Measurements from ENCODE around the gene USP37.

Gene USP37

GRCh38 chr2:218477247-218477646, 90.9 kb downstream of the USP37 start:
- DNase-seq (ENCODE audit: low read depth in 2 of 2): no peak

DNA sequence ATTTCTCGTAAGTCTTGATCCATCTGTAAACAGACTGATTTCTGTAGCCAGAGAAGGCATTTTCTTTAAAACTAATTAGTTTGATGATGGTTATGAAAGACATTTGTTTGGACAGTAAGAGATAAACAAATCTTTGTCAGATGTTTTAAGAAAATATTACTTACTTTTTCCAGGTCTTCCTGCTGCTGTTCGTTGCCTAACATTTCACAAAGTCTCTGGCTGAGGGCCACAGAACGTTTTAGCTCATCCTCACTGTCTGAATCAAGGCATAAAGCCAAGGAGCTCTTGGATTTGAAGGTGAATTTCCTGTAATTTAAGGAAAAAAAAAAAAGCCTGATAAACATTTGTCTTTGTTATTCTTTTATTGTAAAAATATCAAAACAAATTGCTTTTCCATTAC, 91.5 kb downstream of the USP37 start:
- DNase-seq (ENCODE audit: low read depth in 2 of 2): no peak

DNA sequence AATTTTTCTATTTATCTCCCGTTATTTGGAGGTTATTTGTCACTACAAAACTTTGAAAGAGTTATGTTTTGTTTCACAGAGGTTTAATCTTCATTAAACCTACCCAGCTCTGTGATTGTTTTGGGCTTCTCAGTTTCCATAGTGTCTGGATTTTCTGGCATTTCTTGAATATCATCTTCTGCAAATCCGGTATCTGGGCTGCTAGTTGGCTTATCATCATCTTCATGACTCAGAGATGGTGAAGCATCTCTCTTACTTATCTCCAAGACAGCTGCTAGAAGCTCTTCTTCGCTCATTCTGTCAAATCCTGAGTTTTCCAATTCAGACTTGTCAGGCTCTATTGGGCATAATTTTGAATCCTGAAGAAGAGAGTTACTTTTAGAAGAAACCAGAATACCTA, 93.6 kb downstream of the USP37 start:
- no peak for DNase-seq (ENCODE audit: low read depth in 2 of 2)

- no peak for DNase-seq (ENCODE audit: low read depth in 2 of 2)
Observed at GRCh38 chr2:218472988-218473387, 95.2 kb downstream of the USP37 start.

GRCh38 chr2:218471982-218472381, 96.2 kb downstream of the USP37 start:
- DNase-seq (ENCODE audit: low read depth in 2 of 2): no peak

- no peak for DNase-seq (ENCODE audit: low read depth in 2 of 2)
Observed at GRCh38 chr2:218471036-218471435, 97.1 kb downstream of the USP37 start.

DNA sequence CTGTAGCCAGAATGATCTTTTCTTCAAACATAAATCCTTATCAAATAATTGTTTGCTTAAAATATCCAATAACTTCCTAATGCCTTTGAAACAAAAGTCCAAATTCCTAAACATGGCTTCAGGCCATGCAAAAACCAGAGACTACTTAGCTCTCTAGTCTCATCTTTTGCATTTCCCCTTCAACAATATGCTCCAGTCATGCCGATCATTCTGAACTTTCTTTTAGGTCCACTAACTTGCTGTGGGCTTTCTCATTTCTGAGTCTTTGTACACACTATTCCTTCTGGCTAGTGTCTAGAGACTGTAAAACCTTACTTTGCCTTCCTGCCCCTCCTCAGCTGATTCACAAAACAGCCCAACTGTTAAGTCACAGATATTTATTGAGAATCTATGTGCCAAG, 97.7 kb downstream of the USP37 start:
- no peak for DNase-seq (ENCODE audit: low read depth in 2 of 2)

GRCh38 chr2:218465987-218466633, 102.0 kb downstream of the USP37 start:
- peak in 1 of 2 experiments; percentile 12 for DNase-seq (ENCODE audit: low read depth in 2 of 2)

DNA sequence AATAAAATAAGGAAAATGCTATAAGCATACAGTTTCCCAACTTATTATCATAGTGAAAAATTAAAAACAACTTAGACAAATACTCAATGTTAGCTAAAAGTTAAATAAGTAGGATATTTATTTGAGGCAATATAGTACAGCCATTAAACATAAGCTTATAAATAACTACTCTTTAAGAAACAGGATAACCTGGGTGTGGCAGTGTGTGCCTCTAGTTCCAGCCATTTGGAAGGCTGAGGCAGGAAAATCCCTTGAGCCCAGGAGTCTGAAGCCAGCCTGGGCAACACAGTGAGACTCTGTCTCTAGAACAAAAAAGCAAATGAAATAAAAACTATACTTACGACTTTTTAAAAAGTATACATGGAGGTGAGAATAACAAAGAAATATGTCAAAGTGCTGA, 109.6 kb downstream of the USP37 start:
- DNase-seq (ENCODE audit: low read depth in 2 of 2): no peak

GRCh38 chr2:218456849-218457248, 111.3 kb downstream of the USP37 start:
- no peak for DNase-seq (ENCODE audit: low read depth in 2 of 2)

DNA sequence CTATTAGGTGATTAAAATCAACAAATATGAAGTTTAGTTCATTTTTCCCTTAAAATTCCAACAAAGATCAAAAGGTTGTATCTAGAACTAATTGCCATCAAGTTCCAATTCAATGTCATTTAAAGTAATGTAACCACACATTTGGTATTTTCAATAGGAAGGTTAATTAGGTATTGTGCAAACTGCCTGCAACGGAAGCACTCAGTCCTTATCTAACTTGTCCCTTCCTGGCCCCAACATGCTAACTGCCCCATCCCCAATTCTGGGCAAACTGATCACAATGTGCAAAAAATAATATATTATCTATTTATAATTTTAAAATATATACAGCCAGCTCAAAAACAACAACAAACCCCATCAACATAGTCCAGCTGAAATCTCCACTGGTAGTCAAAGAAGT, 116.1 kb downstream of the USP37 start:
- DNase-seq (ENCODE audit: low read depth in 2 of 2): no peak

DNA sequence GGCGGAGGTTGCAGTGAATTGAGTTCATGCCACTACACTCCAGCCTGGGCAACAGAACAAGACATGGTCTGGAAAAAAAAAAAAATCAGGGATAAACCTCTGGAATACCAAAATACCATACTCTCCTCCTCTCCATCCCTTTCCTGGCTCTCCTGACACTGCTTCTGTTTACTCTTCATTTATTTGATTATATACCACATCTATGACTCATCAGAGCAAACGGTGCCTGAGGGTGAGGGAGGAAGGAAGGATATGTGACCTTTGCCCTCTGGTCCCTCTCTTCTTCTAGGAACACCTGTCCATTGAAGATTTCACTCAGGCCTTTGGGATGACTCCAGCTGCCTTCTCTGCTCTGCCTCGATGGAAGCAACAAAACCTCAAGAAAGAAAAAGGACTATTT, 119.2 kb downstream of the USP37 start:
- no peak for DNase-seq (ENCODE audit: low read depth in 2 of 2)

DNA sequence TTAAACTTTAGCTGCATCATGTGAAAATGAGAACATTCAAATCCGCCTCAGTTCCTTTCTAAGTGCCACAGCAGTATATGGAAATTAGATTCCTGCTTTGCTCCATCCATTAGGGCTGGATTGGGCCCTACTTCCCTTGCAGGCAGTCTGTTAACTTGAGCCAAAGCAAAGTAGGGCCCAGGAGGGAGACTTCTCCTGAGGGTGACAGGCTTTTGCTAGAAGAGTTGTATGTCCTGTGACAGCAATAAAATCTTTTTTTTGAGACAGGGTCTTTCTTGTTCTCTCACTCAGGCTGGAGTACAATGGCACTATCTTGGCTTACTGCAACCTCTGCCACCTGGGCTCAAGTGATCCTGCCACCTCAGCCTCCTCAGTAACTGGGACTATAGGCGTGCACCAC, 121.1 kb downstream of the USP37 start:
- DNase-seq (ENCODE audit: low read depth in 2 of 2): no peak

DNA sequence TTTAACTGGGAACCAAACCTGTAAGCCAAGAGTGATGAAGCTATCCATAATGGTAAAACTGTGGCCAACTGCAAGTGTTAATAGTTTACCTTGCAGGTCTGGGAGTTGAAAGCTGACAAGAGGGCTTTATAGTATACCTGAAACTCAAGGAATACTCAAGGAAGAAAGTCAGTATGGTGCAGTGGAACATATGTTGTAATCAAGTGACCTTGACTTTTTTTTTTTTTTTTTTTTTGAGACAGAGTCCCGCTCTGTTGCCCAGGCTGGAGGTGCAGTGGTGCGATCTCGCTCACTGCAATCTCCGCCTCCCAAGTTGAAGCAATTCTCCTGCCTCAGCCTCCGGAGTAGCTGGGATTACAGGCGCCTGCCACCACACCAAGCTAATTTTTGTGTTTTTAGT, 121.6 kb downstream of the USP37 start:
- no peak for DNase-seq (ENCODE audit: low read depth in 2 of 2)

DNA sequence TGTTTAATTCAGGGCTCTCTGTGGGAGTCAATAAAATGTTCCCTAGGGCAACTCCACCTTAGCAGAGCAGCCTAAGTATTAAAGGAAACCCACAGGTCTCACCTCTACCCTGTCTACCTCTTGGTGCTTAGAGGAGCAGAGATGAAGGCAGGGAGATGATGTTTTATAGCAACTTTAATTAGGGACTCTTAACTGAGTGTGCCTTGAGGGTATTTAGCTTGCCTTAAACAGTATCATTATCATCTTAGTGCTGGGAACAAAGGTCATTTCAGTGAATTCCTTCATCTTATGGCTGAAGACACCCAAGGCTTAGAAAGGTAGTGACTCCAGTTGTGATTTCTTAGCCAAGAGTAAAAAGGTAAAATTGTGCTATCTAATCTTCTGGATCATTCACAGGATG, 122.5 kb downstream of the USP37 start:
- no peak for DNase-seq (ENCODE audit: low read depth in 2 of 2)

- no peak for DNase-seq (ENCODE audit: low read depth in 2 of 2)
Observed at GRCh38 chr2:218444692-218445357, 123.3 kb downstream of the USP37 start.

DNA sequence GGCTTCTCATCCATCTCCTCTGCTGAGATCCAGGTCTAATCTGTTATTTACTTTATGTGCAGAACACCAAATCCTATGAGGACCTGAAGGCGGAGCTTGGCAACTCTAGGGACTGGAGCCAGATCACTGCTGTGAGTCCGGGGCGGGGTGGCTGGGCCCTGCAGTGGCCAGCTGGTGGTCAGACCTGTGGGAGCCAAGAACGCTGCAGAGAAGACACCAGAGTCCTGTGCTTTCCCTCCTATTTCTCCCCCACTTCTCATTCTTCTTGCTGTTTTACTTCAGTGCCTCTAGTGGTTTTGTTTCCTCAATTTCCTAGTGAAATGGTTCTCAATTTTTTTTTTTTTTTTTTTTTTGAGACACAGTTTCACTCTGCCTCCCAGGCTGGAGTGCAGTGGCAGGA, 129.6 kb downstream of the USP37 start:
- DNase-seq (ENCODE audit: low read depth in 2 of 2): no peak

DNA sequence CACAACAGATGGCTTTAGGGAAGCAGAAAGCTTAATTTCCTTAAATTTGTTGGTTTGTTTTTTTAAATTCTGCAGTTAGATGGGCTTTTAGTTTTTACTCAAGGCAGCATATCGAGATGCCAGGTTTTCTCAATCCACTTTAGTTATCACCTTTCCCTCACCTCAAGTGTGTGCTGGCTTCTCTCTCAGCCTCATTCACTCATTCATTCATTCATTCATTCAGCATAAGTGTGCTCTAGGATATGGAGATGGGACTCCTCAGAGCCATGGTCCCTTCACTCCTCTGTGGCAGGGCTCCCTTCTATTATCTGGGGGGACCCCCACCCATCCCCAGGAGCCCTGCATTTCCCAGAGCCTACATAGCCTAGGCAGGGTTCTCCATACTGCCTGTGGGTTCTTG, 130.2 kb downstream of the USP37 start:
- no peak for DNase-seq (ENCODE audit: low read depth in 2 of 2)

GRCh38 chr2:218436992-218437391, 131.2 kb downstream of the USP37 start:
- DNase-seq (ENCODE audit: low read depth in 2 of 2): no peak

DNA sequence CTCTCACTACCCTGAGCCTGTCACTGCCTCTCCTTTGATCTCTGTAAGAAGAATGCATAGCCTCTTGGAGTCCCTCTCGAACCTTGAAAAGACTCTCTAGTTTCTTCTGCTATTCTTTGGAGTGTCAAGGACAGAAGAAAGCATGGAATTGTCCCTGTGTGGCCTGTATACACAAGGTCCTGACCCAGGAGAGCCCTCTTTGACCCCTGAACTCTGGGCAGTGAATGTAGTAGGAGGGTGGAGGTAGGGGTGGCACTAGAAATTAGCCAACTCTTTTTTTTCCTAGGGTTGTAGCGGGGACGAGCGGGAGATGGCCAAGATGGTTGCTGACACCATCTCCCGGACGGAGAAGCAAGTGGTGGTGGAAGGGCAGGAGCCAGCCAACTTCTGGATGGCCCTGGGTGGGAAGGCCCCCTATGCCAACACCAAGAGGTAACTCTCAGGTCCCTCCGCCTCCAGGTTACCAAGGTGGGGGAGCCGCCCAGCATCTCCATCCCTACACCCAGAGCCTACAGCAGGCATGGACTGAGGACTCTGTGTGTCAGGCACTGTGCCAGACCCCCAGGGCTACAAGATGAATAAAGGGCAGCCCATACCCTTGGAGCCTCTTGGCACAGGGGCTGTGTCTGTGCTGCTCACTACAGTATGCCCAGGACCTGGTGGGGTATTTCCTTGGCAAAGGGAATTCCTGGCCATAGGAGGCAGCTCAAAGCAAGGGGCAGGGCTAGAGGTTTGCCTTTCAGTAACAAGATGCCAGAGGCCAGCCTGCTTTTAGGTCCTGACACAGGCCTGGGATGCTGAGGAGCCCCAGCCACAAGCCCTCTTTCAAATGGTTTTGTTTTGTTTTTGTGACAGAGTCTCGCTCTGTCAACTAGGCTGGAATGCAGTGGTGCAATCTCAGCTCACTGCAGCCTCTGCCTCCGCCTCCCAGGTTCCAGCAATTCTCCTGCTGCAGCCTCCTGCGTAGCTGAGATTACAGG, 132.9 kb downstream of the USP37 start:
- no peak for DNase-seq (ENCODE audit: low read depth in 2 of 2)

DNA sequence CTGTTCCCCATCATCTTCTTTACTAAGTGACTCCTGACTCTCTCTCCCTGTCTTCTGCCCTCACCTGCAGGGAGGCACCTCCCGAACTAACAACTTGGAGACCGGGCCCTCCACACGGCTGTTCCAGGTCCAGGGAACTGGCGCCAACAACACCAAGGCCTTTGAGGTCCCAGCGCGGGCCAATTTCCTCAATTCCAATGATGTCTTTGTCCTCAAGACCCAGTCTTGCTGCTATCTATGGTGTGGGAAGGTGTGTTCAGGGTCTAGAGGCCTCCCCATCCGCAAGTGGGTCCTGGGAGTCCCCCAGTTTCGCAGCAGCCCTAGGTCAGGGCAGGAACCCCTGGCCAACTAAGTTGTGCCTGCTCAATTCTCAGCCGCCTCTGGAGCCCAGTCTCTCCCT, 133.7 kb downstream of the USP37 start:
- DNase-seq (ENCODE audit: low read depth in 2 of 2): no peak

GRCh38 chr2:218432676-218433365, 135.3 kb downstream of the USP37 start:
- no peak for DNase-seq (ENCODE audit: low read depth in 2 of 2)

All from fibroblast of skin of left biceps (primary cell).